H9 (cell line): ENCODE data around the gene TMEM14B. TPM values are rescaled to one million over a fixed set of nuclear protein-coding genes. Genes with fewer than 3 reads are reported as not detected.
A peak's percentile ranks its signal among the peaks of the same experiment; 100 is the strongest.

Experiments
- DNase-seq: peaks from one replicate; pipeline ENCODE4 v3.0.0-alpha.2; 2017
- H2AFZ ChIP-seq: one replicate; pipeline ENCODE4 v1.6.1; 2013; ENCODE audit warnings: mild to moderate bottlenecking, low read length, control low read depth, moderate library complexity
- H2AK5ac ChIP-seq: 2 replicates; pipeline ENCODE4 v1.6.1; 2013; ENCODE audit warnings: low read length, control low read depth, mixed read lengths; ENCODE audit not compliant: insufficient read length
- H2BK120ac ChIP-seq: one replicate; pipeline ENCODE4 v1.6.1; 2013; ENCODE audit warnings: low read depth, mild to moderate bottlenecking, low read length, control low read depth, inconsistent platforms; ENCODE audit not compliant: poor library complexity, severe bottlenecking
- H2BK12ac ChIP-seq: 2 replicates; pipeline ENCODE4 v1.6.1; 2013; ENCODE audit warnings: low read length, control low read depth, mixed read lengths, low read depth; ENCODE audit not compliant: insufficient read length
- H2BK15ac ChIP-seq: 2 replicates; pipeline ENCODE4 v1.6.1; 2013; ENCODE audit warnings: low read depth, low read length, control low read depth
- H2BK20ac ChIP-seq: one replicate; pipeline ENCODE4 v1.6.1; 2013; ENCODE audit warnings: low read depth, mild to moderate bottlenecking, low read length, control low read depth, inconsistent platforms; ENCODE audit not compliant: poor library complexity, severe bottlenecking
- H2BK5ac ChIP-seq: 2 replicates; pipeline ENCODE4 v1.6.1; 2013; ENCODE audit warnings: low read length, control low read depth, mixed read lengths; ENCODE audit not compliant: insufficient read length
- H3K14ac ChIP-seq: 2 replicates; pipeline ENCODE4 v1.6.1; 2013; ENCODE audit warnings: low read length, control low read depth; ENCODE audit not compliant: insufficient read depth
- H3K18ac ChIP-seq: 2 replicates; pipeline ENCODE4 v1.6.1; 2013; ENCODE audit warnings: low read depth, mild to moderate bottlenecking, mixed read lengths, low read length, control low read depth; ENCODE audit not compliant: insufficient read length
- H3K23ac ChIP-seq: 2 replicates; pipeline ENCODE4 v1.6.1; 2013; ENCODE audit warnings: low read length, control low read depth, mixed read lengths, low read depth; ENCODE audit not compliant: insufficient read length
- H3K23me2 ChIP-seq: 2 replicates; pipeline ENCODE4 v1.6.1; 2013; ENCODE audit warnings: low read depth, mild to moderate bottlenecking, mixed read lengths, low read length, control low read depth; ENCODE audit not compliant: insufficient read length, poor library complexity, severe bottlenecking
- H3K27ac ChIP-seq: 2 replicates; pipeline ENCODE4 v1.5.1; 2013; ENCODE audit warnings: low read length, control low read depth, mixed read lengths, low read depth; ENCODE audit not compliant: insufficient read length
- H3K27me3 ChIP-seq: 2 replicates; pipeline ENCODE4 v1.6.1; 2013; ENCODE audit warnings: low read length, control low read depth, inconsistent platforms; ENCODE audit not compliant: insufficient read depth
- H3K4ac ChIP-seq: 2 replicates; pipeline ENCODE4 v1.6.1; 2013; ENCODE audit warnings: low read depth, mild to moderate bottlenecking, control low read depth, inconsistent platforms, low read length, moderate library complexity
- H3K4me1 ChIP-seq: 2 replicates; pipeline ENCODE4 v1.6.1; 2013; ENCODE audit warnings: low read length, control low read depth, inconsistent platforms; ENCODE audit not compliant: insufficient read depth
- H3K4me2 ChIP-seq: 2 replicates; pipeline ENCODE4 v1.6.1; 2013; ENCODE audit warnings: low read length, control low read depth, mixed read lengths; ENCODE audit not compliant: insufficient read length, insufficient read depth
- H3K56ac ChIP-seq: 2 replicates; pipeline ENCODE4 v1.6.1; 2013; ENCODE audit warnings: low read depth, mild to moderate bottlenecking, mixed read lengths, low read length, control low read depth; ENCODE audit not compliant: insufficient read length
- H3K79me1 ChIP-seq: 2 replicates; pipeline ENCODE4 v1.6.1; 2013; ENCODE audit warnings: low read depth, mild to moderate bottlenecking, moderate library complexity, low read length, control low read depth, inconsistent platforms; ENCODE audit not compliant: insufficient read depth, poor library complexity, severe bottlenecking
- H3K79me2 ChIP-seq: 2 replicates; pipeline ENCODE4 v1.6.1; 2013; ENCODE audit warnings: low read length, control low read depth, inconsistent platforms; ENCODE audit not compliant: insufficient read depth
- H3K9ac ChIP-seq: 2 replicates; pipeline ENCODE4 v1.6.1; 2013; ENCODE audit warnings: low read length, control low read depth, mixed read lengths; ENCODE audit not compliant: insufficient read length; ENCODE audit errors: extremely low read depth
- H3K9me3 ChIP-seq: one replicate; pipeline ENCODE4 v1.6.1; 2013; ENCODE audit warnings: low read depth, low read length, inconsistent platforms; ENCODE audit not compliant: control insufficient read depth
- H3T11ph ChIP-seq: one replicate; pipeline ENCODE4 v1.6.1; 2013; ENCODE audit warnings: mild to moderate bottlenecking, low read length, control low read depth, inconsistent platforms
- H4K20me1 ChIP-seq: one replicate; pipeline ENCODE4 v1.6.1; 2013; ENCODE audit not compliant: control insufficient read depth, insufficient read length, insufficient read depth
- H4K5ac ChIP-seq: 2 replicates; pipeline ENCODE4 v1.6.1; 2013; ENCODE audit warnings: low read depth, mild to moderate bottlenecking, mixed read lengths, low read length, control low read depth; ENCODE audit not compliant: insufficient read length
- H4K8ac ChIP-seq: replicated peaks from 2 replicates; pipeline ENCODE4 v1.6.1; 2013; ENCODE audit warnings: low read length, control low read depth, mixed read lengths, low read depth; ENCODE audit not compliant: insufficient read length
- H4K91ac ChIP-seq: 2 replicates; pipeline ENCODE4 v1.6.1; 2013; ENCODE audit warnings: low read depth, mild to moderate bottlenecking, moderate library complexity, mixed read lengths, low read length, control low read depth; ENCODE audit not compliant: insufficient read length
- H3K27ac Mint-ChIP-seq, 3 experiments: 2 replicates in 2 of 3; 3 replicates in 1 of 3; pipeline ENCODE4 v1.8.0; 2020 to 2021; ENCODE audit warnings: mixed read lengths in 3 of 3, mild to moderate bottlenecking in 1 of 3, moderate library complexity in 1 of 3
- H3K27me3 Mint-ChIP-seq: 2 replicates; pipeline ENCODE4 v1.8.0; 2021; ENCODE audit warnings: low read depth, mild to moderate bottlenecking, moderate library complexity, mixed read lengths
- H3K36me3 Mint-ChIP-seq, 3 experiments: 2 replicates in 2 of 3; 3 replicates in 1 of 3; pipeline ENCODE4 v1.8.0; 2020 to 2021; ENCODE audit warnings: low read depth in 3 of 3, mixed read lengths in 3 of 3; ENCODE audit not compliant: insufficient read depth in 1 of 3
- H3K4me1 Mint-ChIP-seq, 2 experiments: 2 replicates each; pipeline ENCODE4 v1.8.0; 2020; ENCODE audit warnings: mixed read lengths in 2 of 2
- H3K4me3 Mint-ChIP-seq, 2 experiments: 2 replicates in 1 of 2; 3 replicates in 1 of 2; pipeline ENCODE4 v1.8.0; 2020 to 2021; ENCODE audit warnings: mild to moderate bottlenecking in 2 of 2, mixed read lengths in 2 of 2, moderate library complexity in 1 of 2
- H3K9me3 Mint-ChIP-seq, 2 experiments: 2 replicates in 1 of 2; 3 replicates in 1 of 2; pipeline ENCODE4 v1.8.0; 2020; ENCODE audit warnings: mild to moderate bottlenecking in 2 of 2, mixed read lengths in 2 of 2, moderate library complexity in 1 of 2
- WGBS: extraction: QIAGEN DNeasy Blood & Tissue Kit; methylation state at CpG from one replicate; pipeline ENCODE4 v1.1.7; 2013; ENCODE audit warnings: missing lambda C conversion rate, low lambda C conversion rate, mixed read lengths; ENCODE audit not compliant: insufficient read length; ENCODE audit errors: extremely low coverage; 5-methylcytosine and 5-hydroxymethylcytosine counted together
- total RNA-seq: library from RNA; stranded (reverse); gene quantifications from 2 replicates; pipeline ENCODE4 v1.2.1, GENCODE V29; 2021
- TF ChIP-seq, protein P1 (sequence below): fragments of 200-600 bp; sonication (generic); conservative IDR thresholded peaks from 3 replicates; pipeline ENCODE4 v1.8.0; 2021; ENCODE audit warnings: antibody characterized with exemption, mild to moderate bottlenecking

Gene TMEM14B
- total RNA-seq, 1 experiment from 2014 or later = 107 TPM

DNA sequence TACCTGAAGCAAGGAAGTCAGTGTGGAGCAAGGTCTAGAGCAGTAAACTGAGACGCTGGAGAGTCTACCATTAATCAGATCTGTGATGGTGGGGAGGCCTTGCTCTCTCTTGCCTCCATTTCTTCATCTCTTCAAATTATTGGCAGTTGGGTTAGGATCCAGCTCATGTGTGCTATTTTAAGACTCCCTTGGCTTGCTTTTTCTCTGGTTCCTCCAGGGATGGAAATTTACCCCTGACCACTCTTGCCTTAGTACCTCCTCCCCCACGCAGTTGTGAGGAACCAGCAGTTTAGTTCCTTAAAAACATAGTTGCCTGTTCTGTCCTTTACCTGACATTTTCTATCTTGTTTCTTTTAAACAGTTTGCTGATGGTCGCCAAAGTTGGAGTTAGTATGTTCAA, 17.4 kb upstream of the TMEM14B start:
- H3K9me3 ChIP-seq = no peaks in the 10 kb centered on the region
- no peak overlapping the region for H3K14ac ChIP-seq
- TF ChIP-seq, protein P1, sequence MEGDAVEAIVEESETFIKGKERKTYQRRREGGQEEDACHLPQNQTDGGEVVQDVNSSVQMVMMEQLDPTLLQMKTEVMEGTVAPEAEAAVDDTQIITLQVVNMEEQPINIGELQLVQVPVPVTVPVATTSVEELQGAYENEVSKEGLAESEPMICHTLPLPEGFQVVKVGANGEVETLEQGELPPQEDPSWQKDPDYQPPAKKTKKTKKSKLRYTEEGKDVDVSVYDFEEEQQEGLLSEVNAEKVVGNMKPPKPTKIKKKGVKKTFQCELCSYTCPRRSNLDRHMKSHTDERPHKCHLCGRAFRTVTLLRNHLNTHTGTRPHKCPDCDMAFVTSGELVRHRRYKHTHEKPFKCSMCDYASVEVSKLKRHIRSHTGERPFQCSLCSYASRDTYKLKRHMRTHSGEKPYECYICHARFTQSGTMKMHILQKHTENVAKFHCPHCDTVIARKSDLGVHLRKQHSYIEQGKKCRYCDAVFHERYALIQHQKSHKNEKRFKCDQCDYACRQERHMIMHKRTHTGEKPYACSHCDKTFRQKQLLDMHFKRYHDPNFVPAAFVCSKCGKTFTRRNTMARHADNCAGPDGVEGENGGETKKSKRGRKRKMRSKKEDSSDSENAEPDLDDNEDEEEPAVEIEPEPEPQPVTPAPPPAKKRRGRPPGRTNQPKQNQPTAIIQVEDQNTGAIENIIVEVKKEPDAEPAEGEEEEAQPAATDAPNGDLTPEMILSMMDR = no peak
- no peak overlapping the region for H4K5ac ChIP-seq
- H3K27ac Mint-ChIP-seq = 0 out of 7 replicates have a peak overlapping the region, but pooled peaks of 1 of the 3 experiments have one; percentile 36
- no peak overlapping the region for H4K8ac ChIP-seq
- H2BK12ac ChIP-seq = no peak overlapping the region
- H3K23me2 ChIP-seq = no peaks in the 10 kb centered on the region
- H3K9ac ChIP-seq = no peak overlapping the region
- no peaks in the 10 kb centered on the region for H4K20me1 ChIP-seq
- H3K79me2 ChIP-seq = no peaks in the 10 kb centered on the region
- no peaks in the 10 kb centered on the region for H3K4me1 Mint-ChIP-seq
- H2BK20ac ChIP-seq = no peak overlapping the region
- H2AK5ac ChIP-seq = no peak overlapping the region
- H3K27me3 Mint-ChIP-seq = no peaks in the 10 kb centered on the region
- H3K79me1 ChIP-seq = no peaks in the 10 kb centered on the region
- H3K18ac ChIP-seq = no peak overlapping the region
- no peak overlapping the region for H3K4me3 Mint-ChIP-seq
- DNase-seq = no peak
- H3K36me3 Mint-ChIP-seq = peaks cover 29 to 67% (median 65%) of the 10 kb centered on the region in 3 experiments; a peak in 6 of 7 replicates
- no peak overlapping the region for H3K4me2 ChIP-seq
- no peak overlapping the region for H2BK5ac ChIP-seq
- H3K4ac ChIP-seq = no peak overlapping the region
- no peak overlapping the region for H3T11ph ChIP-seq
- no peaks in the 10 kb centered on the region for H3K4me1 ChIP-seq
- H3K27ac ChIP-seq = no peak overlapping the region
- no peak overlapping the region for H2BK15ac ChIP-seq
- no peak overlapping the region for H3K56ac ChIP-seq
- WGBS = no CpG with 5 or more reads among the region's 3 CpGs
- H2AFZ ChIP-seq = no peak overlapping the region
- no peaks in the 10 kb centered on the region; a peak in 1 of 5 replicates for H3K9me3 Mint-ChIP-seq
- H3K27me3 ChIP-seq = no peaks in the 10 kb centered on the region
- H2BK120ac ChIP-seq = no peak overlapping the region
- H3K23ac ChIP-seq = no peak overlapping the region
- H4K91ac ChIP-seq = no peak overlapping the region
